ENCODE measurements around the gene TNK1.
A peak's percentile ranks its signal among the peaks of the same experiment; 100 is the strongest.

The TNK1 gene

DNA sequence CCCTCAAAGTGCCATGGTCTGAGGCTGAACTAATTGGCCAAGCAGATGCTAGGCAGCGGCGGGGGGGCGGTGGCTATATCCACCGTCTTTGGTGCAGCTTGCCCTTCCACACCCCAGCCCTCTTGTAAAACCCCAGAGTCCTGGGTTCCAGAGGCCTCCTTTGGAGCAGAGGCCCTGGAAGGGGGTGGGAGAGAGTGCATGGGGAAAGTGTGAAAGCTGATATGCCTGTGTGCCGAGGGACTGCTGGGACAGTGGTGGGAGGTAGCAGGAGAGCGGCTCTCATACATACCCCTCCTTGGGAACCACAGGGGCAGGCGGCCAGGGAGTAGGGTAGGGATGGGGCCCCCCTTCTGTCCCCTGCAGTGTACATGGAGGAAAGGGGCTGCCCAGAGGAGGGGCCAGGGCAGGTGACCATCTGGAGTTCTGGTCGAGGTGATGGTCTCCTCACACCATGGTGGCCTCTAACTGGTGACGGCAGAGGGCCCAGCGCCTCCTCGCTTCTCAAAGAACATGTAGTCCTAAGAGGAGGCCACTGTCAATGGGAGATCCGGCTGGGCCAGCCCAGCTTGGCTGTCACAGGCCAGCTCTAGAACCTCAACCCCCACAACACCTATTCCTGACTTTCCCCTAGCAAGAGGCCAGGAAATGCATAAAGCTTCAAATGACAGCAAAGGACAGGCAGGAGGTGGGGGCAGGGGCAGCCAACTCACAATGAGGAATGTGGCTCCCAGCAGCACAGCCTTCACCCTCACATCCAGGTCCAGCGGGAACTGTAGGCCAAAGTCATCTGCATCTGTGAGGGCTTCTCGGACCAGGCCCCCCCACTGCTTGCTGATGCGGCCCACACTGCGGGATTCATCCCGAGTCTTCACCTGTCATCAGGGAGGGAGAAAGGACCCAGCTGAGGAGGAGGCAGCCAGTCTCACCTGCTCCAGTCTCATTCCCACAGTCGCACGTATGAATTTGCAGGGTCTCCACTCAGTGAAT is 9.3 kb downstream of the TNK1 start:
- no peak for DNase-seq

DNA sequence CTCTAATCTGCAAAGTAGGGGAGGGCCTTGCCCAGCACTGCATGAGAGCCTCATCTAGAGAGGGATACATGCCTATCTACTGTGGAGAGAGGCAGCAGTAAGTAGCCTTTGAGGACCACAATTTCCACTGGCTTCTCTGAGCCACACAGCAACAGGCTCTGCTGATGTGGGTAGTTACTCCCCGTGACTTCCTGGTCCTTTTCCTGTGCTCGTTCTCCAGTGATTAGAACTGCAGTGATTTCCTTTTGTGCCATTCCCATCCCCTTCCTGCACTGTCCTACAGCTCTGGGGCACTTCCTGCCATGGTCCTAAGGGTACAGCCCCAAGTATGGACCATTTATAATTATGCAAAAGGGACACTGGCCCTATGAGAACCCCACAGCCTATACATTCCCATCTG is 10.4 kb downstream of the TNK1 start:
- no peak for DNase-seq

DNA sequence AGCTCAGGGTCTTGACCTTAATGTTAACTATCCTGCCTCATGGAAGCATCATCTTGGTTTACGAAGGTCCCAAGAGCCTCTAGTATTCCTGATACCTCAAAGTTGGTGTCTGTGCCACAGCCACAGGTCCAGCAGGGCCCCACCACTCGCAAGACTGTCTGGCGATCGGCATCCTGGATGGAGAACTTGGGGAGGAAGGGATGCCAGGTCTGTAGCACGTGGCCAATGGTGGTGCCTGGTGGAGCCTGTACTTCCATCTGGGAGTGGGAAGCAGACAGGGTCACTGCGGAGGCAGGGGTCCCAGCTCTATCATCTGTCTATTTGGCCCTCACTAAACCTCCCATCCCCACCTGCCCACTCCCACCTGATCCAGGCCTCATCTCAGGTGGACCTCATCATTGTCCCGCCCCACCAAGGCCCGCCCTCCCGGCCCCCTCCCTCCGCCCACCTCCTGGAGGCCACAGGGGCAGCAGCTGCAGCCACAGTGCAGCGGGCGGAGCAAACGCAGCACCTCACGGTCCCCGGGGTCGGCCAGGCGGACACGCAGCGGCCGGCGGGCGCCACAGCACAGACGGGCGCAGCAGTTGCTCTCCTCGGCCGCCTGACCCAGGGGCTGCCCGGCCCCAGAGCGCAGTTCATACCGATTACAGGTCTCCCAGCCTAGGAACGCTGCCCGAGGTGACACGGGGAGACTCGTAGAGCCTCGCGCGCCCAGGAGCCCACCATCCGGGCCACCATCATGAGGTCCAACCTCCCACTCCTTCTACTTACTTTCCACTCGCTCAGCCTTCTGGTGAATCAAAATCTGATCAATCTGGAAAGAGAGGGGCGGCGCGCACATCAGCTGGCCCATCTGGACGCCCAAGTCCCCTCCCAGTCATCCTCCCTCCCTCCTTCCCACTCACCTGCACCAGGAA is 12.1 kb downstream of the TNK1 start:
- no peak for DNase-seq

DNA sequence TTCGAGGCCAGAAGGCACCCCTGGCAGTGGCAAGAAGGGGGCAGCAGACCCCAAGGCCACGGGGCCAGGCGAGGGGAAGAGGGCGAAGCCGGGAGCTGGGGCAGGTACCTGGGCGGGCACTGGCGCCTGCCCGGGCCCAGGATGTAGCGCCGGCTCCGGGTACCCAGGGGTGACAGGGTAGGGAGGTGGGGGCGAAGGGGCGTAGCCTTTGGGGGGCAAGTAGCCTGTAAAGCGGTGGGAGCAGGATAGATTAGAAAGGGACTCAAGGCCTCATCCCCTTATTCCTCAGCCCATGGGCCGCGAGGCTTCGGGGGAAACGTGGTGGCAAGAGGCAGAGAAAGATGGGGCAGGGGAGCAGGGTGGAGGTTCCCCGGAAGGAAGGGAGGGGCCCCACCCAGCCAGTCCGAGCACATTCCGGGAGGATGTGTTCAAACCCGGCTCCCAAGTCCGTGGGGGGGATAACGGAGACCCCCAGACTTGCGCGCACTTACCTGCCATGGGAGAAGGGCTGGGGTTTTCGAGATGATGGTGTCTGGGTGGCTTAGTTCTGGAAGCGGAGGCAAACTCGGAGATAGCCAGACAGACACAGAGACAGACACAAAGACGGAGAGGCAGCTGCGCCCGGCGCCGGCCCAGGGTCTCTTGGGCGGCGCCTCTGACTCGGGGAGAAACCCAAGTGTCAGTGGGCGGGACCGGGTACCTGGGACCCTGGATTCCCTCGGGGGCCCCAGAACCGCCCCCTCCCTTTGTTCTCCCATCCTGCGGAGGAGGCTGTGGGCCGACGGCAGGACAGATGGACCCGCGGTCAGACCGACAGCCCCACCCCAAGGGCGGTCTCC is 12.9 kb downstream of the TNK1 start:
- DNase-seq: peak in 1 of 51 donors; percentile 38

DNA sequence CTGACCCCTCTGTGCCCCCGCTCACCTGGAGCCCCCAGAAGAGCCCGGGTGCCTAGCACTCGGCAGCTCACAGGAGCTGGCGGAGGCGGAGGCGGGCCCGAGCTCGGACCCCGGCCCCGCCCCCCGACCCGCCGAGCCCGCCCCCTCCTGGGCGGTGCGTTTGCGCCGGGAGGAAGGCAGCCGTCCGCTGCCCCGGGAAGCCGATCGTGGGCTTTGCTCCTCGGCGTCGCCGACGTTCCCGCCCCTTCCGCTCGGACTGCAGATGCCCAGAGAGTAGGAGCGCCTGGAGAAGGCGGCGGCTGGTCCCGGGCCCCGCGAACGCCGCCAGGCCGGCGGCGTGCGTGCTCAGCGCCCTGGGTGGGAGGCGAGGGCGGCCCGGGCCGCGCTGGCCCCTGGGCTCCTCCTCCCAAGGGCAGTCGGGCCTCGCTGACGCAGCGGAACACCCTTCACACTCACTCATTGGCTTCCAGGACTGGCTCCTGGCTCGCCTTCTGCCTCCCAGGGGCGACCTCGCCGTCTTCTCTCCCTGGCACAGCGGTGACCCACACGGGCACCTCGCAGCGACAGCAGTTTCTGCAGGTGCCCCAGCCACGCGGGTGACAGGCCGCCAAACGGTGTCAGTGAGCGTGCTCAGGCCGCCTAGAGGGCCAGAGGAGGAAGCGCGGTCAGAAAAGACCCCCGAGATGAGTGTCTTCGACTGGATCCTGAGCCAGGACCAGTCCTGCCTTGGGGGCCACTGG is 13.7 kb downstream of the TNK1 start, which contains the start of gene PLSCR3:
Gene PLSCR3 (minus strand): TSS at position 74 of the 740 bp plus-strand sequence. CDS start 415 bp downstream, outside the sequence.
- peak in 49 of 51 donors; percentile 47 to 90 (median 79) for DNase-seq

DNA sequence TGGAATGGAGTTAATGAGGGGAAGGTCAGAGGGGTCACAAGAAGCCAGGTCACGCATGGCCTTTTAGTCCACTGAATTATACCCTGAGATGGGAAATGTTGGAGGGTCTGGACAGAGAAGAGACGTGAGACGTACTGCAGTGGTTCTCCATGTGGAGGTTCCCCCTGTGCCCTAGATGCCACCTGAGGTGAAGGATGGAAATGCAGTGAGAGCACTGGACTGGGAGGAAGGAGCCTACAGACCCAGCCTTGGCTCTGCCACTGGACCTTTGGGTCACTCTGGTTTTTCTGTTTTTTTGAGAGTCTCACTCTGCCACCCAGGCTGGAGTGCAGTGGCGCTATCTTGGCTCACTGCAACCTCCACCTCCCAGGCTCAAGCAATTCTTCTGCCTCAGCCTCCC is 15.3 kb downstream of the TNK1 start:
- DNase-seq: no peak

DNA sequence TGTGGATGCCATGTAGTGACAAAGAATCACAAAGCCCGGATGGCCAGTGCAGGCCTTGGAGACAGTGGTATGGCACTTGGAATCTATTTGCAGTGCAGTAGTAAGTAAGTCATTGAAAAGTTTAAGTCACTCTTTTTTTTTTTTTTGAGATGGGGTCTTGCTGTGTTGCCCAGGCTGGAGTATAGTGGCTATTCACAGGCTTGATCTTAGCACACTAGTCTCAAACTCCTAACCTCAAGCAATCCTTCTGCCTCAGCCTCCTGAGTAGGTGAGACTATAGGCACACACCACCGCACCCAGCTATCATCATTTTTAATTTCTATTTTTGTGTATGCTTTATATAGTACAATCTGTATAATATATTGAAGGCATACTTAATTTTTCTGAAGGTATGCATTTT is 17.7 kb downstream of the TNK1 start:
- DNase-seq: no peak

DNA sequence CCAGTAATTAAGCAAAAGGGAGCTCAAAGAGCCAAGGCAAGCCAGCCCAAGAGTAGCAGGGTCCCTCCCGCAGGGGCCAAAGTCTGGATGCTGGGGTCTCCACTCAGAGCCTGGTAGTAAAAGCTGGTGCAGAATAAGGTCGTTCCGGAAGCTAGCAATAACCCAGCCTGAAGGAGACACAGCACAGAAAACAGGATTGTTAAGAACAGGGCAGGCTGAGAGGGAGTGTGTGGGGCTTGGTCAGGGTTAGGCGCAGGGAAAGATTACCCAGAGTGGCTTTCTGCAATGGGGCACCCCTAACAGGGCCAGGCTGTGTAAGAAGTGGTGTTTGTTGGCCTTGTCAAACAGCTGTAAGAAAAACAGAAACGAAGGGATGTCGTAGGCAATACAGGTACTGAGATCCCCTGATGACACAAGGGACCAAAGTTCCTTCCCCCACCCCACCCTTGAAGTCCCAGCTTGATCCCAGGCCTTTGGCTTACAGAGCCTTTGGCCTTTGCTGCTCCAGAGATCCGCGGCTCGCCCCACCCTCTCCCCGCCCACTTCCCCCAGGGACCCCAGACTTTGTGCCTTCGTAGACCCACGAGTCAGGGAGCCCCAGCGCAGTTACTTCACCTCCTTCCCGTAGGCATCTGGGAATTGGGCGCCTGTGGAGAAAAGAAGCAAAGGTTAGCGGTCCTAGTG is 22.3 kb downstream of the TNK1 start:
- DNase-seq: peak in 3 of 51 donors; percentile 45 to 58 (median 50)

DNA sequence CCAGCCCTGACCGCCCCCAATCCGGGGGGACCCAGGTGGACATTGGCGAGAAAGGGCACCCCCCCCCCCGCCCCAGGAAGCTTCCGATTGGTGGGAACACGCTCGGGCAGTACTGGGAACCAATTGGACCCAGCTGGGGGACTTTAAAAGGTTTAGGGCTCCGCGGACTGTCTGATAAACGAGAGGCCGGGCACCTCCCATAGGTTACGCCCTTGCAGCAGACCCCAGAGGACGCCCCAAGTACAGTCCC is 22.8 kb downstream of the TNK1 start:
- DNase-seq: peak in 5 of 51 donors; percentile 56 to 84 (median 65)

DNA sequence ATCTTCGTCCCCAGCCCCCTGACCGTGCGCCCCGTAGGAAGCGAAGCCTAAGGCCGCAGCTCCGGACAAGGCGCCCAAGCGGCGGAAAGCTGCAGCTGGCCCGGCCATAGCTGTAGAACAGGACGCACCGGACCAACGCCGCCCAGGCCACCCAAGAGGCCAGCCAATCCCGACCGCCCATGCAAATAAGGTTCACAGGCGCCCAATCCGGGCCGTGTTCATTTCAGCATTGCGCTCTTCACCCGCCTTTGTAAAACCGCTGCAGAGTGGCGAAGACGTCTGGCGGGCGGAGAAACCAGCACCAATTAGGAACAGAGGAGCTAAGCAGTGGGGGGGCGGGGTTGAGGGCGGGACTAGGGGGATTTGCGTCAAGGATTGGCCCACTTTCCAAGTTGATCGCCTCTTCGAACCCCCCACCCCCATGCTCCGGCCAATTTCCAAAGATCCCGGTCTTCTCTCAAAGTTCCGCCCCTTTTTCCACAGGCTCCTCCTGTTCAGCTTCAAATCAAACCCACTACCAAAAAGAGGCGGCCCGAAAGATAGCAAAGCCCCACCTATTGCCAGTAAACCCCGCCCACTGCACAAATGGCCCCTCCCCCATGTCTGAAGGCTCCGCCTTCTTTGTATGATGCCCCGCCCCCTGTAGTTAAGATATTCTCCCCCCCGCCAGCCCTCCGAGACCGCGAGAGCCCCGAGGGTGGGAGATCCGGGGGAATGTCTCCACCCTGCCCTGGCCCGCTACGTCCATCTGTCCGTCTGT is 23.3 kb downstream of the TNK1 start, which contains the start of gene TMEM256:
Gene TMEM256 (minus strand): TSS at position 121 of the 760 bp plus-strand sequence. CDS start 13 bp downstream, at position 108.
- DNase-seq: peak; percentile 89 to 100 (median 99)

DNA sequence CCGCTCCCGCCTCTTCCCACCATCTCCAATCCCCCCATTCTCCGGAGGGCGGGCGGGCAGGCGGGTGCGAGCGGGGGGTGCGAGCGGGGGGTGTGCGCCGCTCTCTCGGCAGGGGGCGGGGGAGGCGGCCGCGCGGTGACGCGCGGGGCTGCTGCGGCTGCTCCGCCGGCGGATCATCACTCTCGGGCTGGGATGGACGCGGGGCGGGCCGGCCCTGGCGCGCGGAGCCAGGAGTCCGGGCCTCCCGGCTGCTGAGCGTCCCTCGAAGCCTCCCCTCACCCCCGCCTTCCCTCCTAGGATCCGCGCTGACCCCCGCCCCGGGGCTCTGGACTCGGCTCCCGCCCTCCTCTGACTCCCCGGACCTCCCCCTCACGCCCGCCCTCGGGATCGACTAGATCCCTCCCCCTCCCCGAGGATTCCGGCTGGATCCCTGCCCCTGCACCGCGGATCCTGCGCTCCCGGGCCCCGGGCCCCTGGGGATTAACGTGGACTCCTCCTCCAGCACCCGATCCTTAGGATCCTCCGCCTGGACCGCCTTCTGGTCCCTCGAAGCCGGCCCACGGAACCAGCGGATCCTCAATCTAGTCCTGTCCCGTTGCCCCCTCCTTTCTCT is 24.0 kb downstream of the TNK1 start:
- peak in 24 of 51 donors; percentile 39 to 98 (median 78) for DNase-seq

DNA sequence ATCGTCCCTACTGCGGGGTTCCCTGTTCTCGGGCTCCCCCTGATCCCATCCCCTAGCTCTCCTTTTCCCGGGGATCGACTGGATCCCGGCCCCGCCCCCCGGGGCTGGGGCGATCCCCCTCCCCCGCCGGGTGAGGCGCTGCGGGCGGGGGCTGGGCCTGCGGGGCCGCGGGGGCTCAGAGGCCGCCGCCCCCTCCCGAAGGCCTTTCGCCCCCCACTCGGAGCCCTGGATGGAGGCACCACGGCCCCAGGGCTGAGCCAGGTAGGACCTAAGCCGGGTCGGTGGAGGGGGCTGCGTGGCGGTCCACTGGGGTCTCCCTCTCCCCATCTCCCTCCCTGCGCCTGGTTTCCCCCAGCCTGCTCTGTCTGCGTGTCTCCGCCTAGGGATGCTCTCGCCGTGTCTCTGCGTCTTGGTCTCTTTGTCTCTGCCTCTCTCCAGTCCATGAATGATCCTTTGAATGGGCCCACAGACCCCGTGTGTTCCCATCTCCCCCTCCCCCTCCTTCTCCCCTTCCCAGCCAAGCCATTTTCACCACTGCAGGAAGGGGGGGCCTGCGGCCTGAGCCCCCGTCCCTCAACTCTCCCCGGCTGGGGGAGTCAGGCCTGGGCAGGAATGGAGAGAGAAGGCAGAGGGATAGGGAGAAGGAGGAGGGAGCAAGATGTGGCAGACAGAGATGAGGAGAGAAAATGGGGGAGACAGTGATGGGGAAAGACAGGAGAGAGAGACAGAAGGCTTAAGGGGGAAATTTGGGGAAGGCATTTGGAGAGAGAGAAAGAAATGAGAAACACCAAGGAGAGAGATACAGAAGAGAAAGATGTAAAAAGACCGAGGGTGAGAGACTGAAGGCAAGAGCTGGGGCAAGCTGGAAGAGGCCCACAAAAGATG is 24.7 kb downstream of the TNK1 start:
- peak in 21 of 51 donors; percentile 10 to 59 (median 37) for DNase-seq

DNA sequence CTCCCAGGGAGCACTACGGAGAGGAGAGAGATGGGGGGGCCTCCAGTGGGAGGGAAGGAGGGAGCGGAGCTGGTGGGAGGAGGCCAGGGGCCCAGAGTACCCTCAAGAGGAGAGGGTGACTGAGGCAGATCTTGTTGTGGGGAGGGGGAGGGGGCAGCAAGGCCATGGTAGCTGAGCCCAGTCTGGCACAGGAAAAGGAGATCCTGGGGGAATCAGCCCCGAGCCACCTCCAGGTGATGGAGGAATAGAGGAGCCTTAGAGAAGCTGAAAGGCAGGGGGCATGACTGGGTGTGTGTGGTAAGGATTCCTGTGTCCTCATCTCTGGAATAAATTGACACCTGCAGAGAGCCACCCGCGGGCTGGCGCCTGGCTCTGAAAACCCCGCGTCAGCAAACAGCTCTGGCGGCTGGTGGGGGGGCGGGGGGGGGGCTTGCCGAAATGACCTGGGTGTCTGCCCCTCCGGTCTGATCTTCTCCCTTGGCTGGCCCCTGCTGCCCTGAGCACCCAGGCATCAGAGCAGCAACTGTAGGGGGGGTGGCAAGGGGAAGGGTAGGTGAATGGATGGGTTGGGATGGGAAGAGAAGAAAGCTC is 25.4 kb downstream of the TNK1 start:
- DNase-seq: peak in 4 of 51 donors; percentile 11 to 16 (median 15)

DNA sequence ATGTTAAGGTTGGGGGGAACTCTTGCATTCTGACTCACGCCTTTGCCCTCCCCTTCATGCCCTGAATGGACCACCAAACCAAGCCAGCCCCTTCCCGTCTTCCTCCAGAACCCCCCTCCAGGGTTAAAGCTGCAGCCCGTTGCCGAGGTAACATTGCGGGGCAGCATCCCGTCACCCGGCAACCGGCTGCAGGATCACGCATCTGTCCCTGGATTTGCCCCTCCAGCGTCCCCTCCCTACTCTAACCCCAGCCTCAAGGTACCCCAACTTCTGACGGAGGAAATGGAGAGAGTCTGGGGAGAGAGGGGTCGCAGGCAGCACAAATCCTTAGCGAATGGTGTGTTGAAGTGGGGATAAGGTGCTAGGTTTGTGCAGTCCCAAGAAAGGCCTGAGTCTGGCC is 26.2 kb downstream of the TNK1 start:
- peak in 1 of 51 donors; percentile 19 for DNase-seq

DNA sequence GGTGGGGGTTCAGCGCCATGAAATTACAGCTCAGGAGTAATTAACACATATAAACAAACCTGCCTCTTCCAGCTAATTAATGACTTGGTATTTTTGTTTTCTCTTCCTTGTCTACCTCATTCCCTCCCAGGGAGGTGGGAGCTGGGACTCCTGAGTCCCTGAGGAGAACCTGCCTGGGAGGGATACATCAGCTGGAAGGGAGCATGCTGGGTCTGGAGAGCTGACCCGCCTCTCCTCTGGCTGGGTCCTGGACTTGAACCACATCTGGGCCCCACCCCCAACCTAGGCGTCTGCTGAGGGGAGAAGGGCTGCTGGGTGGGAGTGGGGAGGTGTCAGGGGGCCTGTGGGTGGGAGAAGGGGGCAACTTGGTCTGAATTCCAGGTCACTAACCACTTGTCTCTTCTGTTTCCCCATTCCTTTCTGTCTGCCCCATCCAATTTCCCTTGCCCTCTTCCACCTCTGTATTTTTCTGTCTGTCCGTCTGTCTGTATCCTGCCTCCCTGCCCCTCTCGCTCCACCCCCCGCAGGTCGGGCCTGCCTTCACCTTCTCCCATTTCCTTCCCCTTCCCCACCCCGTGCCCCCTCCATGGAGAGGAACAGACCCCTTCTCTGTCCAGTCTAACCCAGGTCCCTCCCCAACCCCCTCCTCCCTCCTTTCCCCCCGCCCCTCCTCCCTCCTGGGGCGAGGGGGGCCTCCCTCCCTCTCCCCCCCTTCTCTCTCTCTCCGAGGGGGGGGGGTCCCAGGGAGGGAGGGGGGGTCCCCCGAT is 26.8 kb downstream of the TNK1 start, which contains the start of gene NLGN2:
Gene NLGN2 (plus strand): TSS at position 361 of the 767 bp plus-strand sequence. CDS start 411 bp downstream, outside the sequence.
- DNase-seq: no peak

DNA sequence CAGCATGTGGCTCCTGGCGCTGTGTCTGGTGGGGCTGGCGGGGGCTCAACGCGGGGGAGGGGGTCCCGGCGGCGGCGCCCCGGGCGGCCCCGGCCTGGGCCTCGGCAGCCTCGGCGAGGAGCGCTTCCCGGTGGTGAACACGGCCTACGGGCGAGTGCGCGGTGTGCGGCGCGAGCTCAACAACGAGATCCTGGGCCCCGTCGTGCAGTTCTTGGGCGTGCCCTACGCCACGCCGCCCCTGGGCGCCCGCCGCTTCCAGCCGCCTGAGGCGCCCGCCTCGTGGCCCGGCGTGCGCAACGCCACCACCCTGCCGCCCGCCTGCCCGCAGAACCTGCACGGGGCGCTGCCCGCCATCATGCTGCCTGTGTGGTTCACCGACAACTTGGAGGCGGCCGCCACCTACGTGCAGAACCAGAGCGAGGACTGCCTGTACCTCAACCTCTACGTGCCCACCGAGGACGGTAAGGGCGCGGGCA is 27.4 kb downstream of the TNK1 start:
- no peak for DNase-seq
